SK-N-SH treated with all-trans-retinoic acid at 6 μM for 48 hours (cell line): ENCODE results near the gene IL1RN.

Source experiments
- ATAC-seq: fragments of 200-7000 bp; cut with Tn5 transposase; 3 replicates; pipeline ENCODE4 v1.9.1; 2020; ENCODE audit warnings: mild to moderate bottlenecking, moderate library complexity
- ARNTL ChIP-seq: fragments of 450-650 bp; formaldehyde crosslinking; IDR thresholded peaks from 2 replicates; pipeline ENCODE4 v1.5.0; 2020; ENCODE audit warnings: low read depth, mild to moderate bottlenecking, moderate library complexity, borderline replicate concordance
- BACH2 ChIP-seq: fragments of 250-450 bp; sonication (Bioruptor Pico); IDR thresholded peaks from 2 replicates; pipeline ENCODE4 v1.9.0; 2021; ENCODE audit warnings: mild to moderate bottlenecking, borderline replicate concordance
- CREB5 ChIP-seq: fragments of 250-450 bp; sonication (Bioruptor Pico); IDR thresholded peaks from 2 replicates; pipeline ENCODE4 v1.5.1; 2020; ENCODE audit warnings: low read depth, mild to moderate bottlenecking, moderate library complexity
- CSDC2 ChIP-seq: fragments of 250-450 bp; sonication (Bioruptor Pico); IDR thresholded peaks from 2 replicates; pipeline ENCODE4 v1.5.0; 2020; ENCODE audit warnings: mild to moderate bottlenecking, moderate library complexity
- ESRRG ChIP-seq: fragments of 250-450 bp; sonication (Bioruptor Pico); IDR thresholded peaks from 2 replicates; pipeline ENCODE4 v1.6.1; 2021; ENCODE audit warnings: mild to moderate bottlenecking
- GLIS3 ChIP-seq: fragments of 250-450 bp; sonication (Bioruptor Pico); IDR thresholded peaks from 2 replicates; pipeline ENCODE4 v1.5.0; 2020; ENCODE audit warnings: mild to moderate bottlenecking, moderate library complexity
- ISL1 ChIP-seq: fragments of 250-450 bp; sonication (Bioruptor Pico); IDR thresholded peaks from 2 replicates; pipeline ENCODE4 v2.1.2; 2022; ENCODE audit warnings: mild to moderate bottlenecking, moderate library complexity
- OSR1 ChIP-seq: fragments of 250-450 bp; sonication (Bioruptor Pico); IDR thresholded peaks from 2 replicates; pipeline ENCODE4 v1.8.0; 2022; ENCODE audit warnings: moderate library complexity, mild to moderate bottlenecking, inconsistent platforms
- PPARA ChIP-seq: fragments of 250-450 bp; sonication (Bioruptor Pico); IDR thresholded peaks from 2 replicates; pipeline ENCODE4 v1.5.0; 2020; ENCODE audit warnings: mild to moderate bottlenecking, borderline replicate concordance
- RARB ChIP-seq: fragments of 250-450 bp; sonication (Bioruptor Pico); IDR thresholded peaks from 2 replicates; pipeline ENCODE4 v1.8.0; 2021; ENCODE audit warnings: mild to moderate bottlenecking, moderate library complexity
- SNAI2 ChIP-seq: fragments of 250-450 bp; sonication (Bioruptor Pico); IDR thresholded peaks from 2 replicates; pipeline ENCODE4 v1.5.0; 2020; ENCODE audit warnings: mild to moderate bottlenecking, moderate library complexity
- TCF4 ChIP-seq: fragments of 250-450 bp; sonication (Bioruptor Pico); IDR thresholded peaks from 2 replicates; pipeline ENCODE4 v1.8.0; 2021; ENCODE audit warnings: mild to moderate bottlenecking, moderate library complexity, borderline replicate concordance
- ZC3H10 ChIP-seq: fragments of 250-450 bp; sonication (Bioruptor Pico); IDR thresholded peaks from 2 replicates; pipeline ENCODE4 v1.5.1; 2021; ENCODE audit warnings: mild to moderate bottlenecking, moderate library complexity
- ZFP3 ChIP-seq: fragments of 250-450 bp; sonication (Bioruptor Pico); IDR thresholded peaks from 2 replicates; pipeline ENCODE4 v1.5.0; 2020; ENCODE audit warnings: mild to moderate bottlenecking, moderate library complexity
- ZFP30 ChIP-seq: fragments of 450-650 bp; formaldehyde crosslinking; IDR thresholded peaks from 2 replicates; pipeline ENCODE4 v1.5.0; 2022; ENCODE audit warnings: mild to moderate bottlenecking, moderate library complexity
- ZNF565 ChIP-seq: fragments of 450-650 bp; formaldehyde crosslinking; conservative IDR thresholded peaks from 2 replicates; pipeline ENCODE4 v1.5.0; 2020; ENCODE audit warnings: low read depth, mild to moderate bottlenecking, moderate library complexity
- ZNF70 ChIP-seq: fragments of 450-650 bp; formaldehyde crosslinking; IDR thresholded peaks from 2 replicates; pipeline ENCODE4 v1.5.0; 2020; ENCODE audit warnings: mild to moderate bottlenecking, moderate library complexity
- ZNF8 ChIP-seq: fragments of 450-650 bp; formaldehyde crosslinking; IDR thresholded peaks from 2 replicates; pipeline ENCODE4 v1.5.0; 2020; ENCODE audit warnings: mild to moderate bottlenecking, moderate library complexity
- TF ChIP-seq, protein P1 (sequence below): fragments of 250-450 bp; sonication (Bioruptor Pico); IDR thresholded peaks from 2 replicates; pipeline ENCODE4 v1.5.0; 2020; ENCODE audit warnings: mild to moderate bottlenecking, moderate library complexity
- TF ChIP-seq, protein P2 (sequence below): fragments of 250-450 bp; sonication (Bioruptor Pico); IDR thresholded peaks from 2 replicates; pipeline ENCODE4 v1.5.1; 2021; ENCODE audit warnings: mild to moderate bottlenecking, moderate library complexity
- TF ChIP-seq, protein P3 (sequence below): fragments of 250-450 bp; sonication (Bioruptor Pico); IDR thresholded peaks from 2 replicates; pipeline ENCODE4 v1.8.0; 2020; ENCODE audit warnings: mild to moderate bottlenecking, moderate library complexity, borderline replicate concordance
- TF ChIP-seq, protein P4 (sequence below): fragments of 250-450 bp; sonication (Bioruptor Pico); IDR thresholded peaks from 2 replicates; pipeline ENCODE4 v1.8.0; 2021; ENCODE audit warnings: low read depth, mild to moderate bottlenecking, moderate library complexity, borderline replicate concordance

The IL1RN gene, protein sequence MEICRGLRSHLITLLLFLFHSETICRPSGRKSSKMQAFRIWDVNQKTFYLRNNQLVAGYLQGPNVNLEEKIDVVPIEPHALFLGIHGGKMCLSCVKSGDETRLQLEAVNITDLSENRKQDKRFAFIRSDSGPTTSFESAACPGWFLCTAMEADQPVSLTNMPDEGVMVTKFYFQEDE

DNA sequence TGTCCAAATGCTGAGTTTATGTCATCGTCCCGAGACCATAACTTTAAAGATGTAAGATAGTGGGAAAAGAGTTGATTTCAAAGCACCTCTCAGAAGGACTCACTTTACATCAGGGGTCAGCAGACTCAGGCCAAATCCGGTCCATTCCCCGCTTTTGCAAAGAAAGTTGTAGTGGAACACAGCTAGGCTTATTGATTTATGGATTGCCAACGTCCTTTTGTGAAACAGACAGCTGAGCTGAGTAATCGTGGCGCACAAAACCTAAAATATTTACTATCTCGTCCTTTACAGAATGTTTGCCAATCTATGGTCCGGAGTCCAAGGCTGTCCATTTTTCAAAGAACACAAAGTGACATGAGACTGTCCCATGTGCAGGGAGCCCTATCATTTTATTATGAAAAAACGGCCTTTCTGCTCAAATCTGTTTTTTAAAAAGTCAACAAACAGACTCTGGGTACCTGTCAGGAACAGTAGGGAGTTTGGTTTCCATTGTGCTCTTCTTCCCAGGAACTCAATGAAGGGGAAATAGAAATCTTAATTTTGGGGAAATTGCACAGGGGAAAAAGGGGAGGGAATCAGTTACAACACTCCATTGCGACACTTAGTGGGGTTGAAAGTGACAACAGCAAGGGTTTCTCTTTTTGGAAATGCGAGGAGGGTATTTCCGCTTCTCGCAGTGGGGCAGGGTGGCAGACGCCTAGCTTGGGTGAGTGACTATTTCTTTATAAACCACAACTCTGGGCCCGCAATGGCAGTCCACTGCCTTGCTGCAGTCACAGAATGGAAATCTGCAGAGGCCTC is at the start of gene IL1RN:
IL1RN (plus strand) TSS at position 754 of the 801 bp plus-strand sequence; CDS start at position 781, 27 bp downstream.
- no peak for ATAC-seq

DNA sequence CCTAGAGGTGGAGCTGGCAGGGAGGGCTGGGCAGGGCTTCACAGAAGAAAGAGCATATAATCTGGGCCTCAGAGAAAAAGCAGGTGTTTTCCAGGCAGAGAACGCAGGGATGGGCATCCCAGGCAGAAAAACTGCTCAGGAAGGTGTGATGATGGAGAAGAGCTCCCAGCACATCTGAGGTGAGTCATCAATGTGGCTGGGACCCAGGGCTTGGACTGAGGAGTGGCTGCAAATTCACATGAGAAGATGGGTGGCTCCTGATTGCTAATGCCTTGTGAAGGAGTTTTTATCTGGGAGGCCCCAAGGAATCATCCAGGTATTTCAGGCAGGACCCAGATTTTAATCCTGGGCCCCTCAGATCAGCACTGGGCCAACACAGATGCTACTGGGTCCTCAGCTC is 49.5 kb upstream of the IL1RN start:
- no peak for ATAC-seq
- TF ChIP-seq ZFP3 (CRISPR knock-in tag) (no peak), ZNF565 (CRISPR knock-in tag) (no peak), ZC3H10 (no peak), SNAI2 (CRISPR knock-in tag) (no peak), ARNTL (no peak), RARB (CRISPR knock-in tag) (no peak), ZFP30 (no peak), GLIS3 (no peak), ZNF8 (CRISPR knock-in tag) (no peak), ZNF70 (CRISPR knock-in tag) (no peak)
- TF ChIP-seq, protein P1, sequence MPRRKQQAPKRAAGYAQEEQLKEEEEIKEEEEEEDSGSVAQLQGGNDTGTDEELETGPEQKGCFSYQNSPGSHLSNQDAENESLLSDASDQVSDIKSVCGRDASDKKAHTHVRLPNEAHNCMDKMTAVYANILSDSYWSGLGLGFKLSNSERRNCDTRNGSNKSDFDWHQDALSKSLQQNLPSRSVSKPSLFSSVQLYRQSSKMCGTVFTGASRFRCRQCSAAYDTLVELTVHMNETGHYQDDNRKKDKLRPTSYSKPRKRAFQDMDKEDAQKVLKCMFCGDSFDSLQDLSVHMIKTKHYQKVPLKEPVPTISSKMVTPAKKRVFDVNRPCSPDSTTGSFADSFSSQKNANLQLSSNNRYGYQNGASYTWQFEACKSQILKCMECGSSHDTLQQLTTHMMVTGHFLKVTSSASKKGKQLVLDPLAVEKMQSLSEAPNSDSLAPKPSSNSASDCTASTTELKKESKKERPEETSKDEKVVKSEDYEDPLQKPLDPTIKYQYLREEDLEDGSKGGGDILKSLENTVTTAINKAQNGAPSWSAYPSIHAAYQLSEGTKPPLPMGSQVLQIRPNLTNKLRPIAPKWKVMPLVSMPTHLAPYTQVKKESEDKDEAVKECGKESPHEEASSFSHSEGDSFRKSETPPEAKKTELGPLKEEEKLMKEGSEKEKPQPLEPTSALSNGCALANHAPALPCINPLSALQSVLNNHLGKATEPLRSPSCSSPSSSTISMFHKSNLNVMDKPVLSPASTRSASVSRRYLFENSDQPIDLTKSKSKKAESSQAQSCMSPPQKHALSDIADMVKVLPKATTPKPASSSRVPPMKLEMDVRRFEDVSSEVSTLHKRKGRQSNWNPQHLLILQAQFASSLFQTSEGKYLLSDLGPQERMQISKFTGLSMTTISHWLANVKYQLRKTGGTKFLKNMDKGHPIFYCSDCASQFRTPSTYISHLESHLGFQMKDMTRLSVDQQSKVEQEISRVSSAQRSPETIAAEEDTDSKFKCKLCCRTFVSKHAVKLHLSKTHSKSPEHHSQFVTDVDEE (CRISPR knock-in tag) = no peak
- TF ChIP-seq, protein P2, sequence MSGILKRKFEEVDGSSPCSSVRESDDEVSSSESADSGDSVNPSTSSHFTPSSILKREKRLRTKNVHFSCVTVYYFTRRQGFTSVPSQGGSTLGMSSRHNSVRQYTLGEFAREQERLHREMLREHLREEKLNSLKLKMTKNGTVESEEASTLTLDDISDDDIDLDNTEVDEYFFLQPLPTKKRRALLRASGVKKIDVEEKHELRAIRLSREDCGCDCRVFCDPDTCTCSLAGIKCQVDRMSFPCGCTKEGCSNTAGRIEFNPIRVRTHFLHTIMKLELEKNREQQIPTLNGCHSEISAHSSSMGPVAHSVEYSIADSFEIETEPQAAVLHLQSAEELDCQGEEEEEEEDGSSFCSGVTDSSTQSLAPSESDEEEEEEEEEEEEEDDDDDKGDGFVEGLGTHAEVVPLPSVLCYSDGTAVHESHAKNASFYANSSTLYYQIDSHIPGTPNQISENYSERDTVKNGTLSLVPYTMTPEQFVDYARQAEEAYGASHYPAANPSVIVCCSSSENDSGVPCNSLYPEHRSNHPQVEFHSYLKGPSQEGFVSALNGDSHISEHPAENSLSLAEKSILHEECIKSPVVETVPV (CRISPR knock-in tag) = no peak
- TF ChIP-seq, protein P3, sequence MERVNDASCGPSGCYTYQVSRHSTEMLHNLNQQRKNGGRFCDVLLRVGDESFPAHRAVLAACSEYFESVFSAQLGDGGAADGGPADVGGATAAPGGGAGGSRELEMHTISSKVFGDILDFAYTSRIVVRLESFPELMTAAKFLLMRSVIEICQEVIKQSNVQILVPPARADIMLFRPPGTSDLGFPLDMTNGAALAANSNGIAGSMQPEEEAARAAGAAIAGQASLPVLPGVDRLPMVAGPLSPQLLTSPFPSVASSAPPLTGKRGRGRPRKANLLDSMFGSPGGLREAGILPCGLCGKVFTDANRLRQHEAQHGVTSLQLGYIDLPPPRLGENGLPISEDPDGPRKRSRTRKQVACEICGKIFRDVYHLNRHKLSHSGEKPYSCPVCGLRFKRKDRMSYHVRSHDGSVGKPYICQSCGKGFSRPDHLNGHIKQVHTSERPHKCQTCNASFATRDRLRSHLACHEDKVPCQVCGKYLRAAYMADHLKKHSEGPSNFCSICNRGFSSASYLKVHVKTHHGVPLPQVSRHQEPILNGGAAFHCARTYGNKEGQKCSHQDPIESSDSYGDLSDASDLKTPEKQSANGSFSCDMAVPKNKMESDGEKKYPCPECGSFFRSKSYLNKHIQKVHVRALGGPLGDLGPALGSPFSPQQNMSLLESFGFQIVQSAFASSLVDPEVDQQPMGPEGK (CRISPR knock-in tag) = no peak

More for the DNA sequence above, at the start of gene IL1RN:
- no peak for TF ChIP-seq RARB (CRISPR knock-in tag)
- TF ChIP-seq, protein P2 (CRISPR knock-in tag) = no peak
- TF ChIP-seq ZC3H10 = no peak
- TF ChIP-seq, protein P4, sequence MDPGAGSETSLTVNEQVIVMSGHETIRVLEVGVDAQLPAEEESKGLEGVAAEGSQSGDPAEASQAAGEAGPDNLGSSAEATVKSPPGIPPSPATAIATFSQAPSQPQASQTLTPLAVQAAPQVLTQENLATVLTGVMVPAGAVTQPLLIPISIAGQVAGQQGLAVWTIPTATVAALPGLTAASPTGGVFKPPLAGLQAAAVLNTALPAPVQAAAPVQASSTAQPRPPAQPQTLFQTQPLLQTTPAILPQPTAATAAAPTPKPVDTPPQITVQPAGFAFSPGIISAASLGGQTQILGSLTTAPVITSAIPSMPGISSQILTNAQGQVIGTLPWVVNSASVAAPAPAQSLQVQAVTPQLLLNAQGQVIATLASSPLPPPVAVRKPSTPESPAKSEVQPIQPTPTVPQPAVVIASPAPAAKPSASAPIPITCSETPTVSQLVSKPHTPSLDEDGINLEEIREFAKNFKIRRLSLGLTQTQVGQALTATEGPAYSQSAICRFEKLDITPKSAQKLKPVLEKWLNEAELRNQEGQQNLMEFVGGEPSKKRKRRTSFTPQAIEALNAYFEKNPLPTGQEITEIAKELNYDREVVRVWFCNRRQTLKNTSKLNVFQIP (CRISPR knock-in tag) = no peak
- TF ChIP-seq GLIS3 = no peak
- TF ChIP-seq ZFP30 = no peak
- TF ChIP-seq, protein P1 (CRISPR knock-in tag) = no peak
- no peak for TF ChIP-seq CSDC2
- TF ChIP-seq ISL1 = no peak
- TF ChIP-seq ZFP3 (CRISPR knock-in tag) = no peak
- no peak for TF ChIP-seq BACH2 (CRISPR knock-in tag)
- TF ChIP-seq ZNF565 (CRISPR knock-in tag) = no peak
- no peak for TF ChIP-seq OSR1 (CRISPR knock-in tag)
- TF ChIP-seq PPARA (CRISPR knock-in tag) = no peak
- no peak for TF ChIP-seq SNAI2 (CRISPR knock-in tag)
- TF ChIP-seq ZNF70 (CRISPR knock-in tag) = no peak
- no peak for TF ChIP-seq CREB5 (CRISPR knock-in tag)
- TF ChIP-seq ESRRG (CRISPR knock-in tag) = no peak
- TF ChIP-seq TCF4 = no peak
- TF ChIP-seq ARNTL = no peak
